Activated T-cell treated with anti-CD3 and anti-CD28 coated beads, Interleukin-2, amount 50 U/mL, for 1 hour (primary cell): ENCODE results near the gene ASGR2.
"Not testable (repeated sequence)": the region's sequence is repeated elsewhere in the genome, so short reads cannot be mapped to it uniquely, and the experiment has no call there.

Source experiments
- DNase-seq: peaks from one replicate; pipeline ENCODE4 v3.0.0-alpha.2; 2020

The ASGR2 gene

GRCh38 chr17:7097940-7098339, 16.7 kb downstream of the ASGR2 start:
- DNase-seq, result no peak

DNA sequence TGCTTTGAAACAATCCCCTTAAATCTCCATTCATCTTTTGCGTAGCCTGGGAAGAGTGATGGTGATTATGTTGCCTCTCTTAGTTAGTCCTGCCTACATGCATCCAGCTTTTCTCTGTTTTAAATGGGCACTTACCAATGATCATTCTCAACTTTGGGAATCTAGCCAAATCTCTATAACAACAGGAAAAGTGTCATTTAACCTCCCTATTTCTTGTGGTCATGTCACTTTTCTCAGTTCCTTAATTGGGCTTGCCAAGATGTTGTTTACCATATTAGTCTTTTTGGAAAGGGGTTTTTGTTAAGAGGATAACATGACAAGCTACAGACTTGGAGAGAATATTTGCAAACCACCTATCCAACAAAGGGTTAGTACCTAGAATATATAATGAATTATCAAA, 19.0 kb downstream of the ASGR2 start:
- DNase-seq, result no peak

DNA sequence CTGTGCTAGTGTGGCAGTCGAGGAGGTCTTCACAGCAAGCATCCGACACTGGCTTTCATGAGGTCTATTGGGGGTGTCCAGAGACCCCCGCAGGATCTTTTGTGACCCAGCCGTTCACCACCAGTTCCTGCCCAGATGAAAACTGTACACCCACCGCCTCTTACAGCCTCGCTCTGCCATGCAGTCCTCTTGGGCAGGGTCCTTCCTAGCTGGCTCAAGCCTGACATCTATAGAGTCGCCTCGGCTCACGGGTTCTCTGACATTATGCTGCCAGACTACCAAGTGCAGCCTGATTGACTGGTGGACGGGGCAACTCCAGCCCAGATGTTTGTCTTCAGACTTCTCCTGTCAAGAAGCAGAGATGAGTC, 20.0 kb downstream of the ASGR2 start:
- no peak for DNase-seq

- DNase-seq, result peak; percentile 23
Observed at GRCh38 chr17:7091311-7092005, 23.2 kb downstream of the ASGR2 start.

DNA sequence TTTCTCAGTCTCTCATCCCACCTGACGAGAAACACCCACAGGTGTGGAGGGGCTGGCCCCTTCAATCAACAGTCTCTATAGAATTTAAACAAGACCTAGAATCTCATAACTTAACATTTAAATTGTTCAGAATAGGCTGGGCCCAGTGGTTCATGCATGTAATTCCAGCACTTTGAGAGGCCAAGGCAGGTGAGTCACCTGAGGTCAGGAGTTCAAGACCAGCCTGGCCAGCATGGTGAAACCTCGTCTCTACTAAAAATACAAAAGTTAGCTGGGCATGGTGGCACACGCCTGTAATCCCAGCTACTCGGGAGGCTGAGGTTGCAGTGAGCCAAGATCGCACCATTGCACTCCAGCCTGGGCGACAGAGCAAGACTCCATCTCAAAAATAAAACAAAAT, 25.1 kb downstream of the ASGR2 start:
- not testable (repeated sequence) for DNase-seq

DNA sequence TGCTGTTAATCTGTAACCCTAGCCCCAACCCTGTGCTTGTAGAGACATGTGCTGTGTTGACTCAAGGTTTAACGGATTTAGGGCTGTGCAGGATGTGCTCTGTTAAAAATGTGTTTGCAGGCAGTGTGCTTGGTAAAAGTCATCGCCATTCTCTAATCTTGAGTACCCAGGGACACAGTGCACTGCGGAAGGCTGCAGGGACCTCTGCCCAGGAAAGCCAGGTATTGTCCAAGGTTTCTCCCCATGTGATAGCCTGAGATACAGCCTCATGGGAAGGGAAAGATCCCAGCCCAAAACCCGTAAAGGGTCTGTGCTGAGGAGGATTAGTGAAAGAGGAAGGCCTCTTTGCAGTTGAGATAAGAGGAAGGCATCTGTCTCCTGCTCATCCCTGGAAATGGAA, 26.2 kb downstream of the ASGR2 start:
- DNase-seq, result not testable (repeated sequence)

DNA sequence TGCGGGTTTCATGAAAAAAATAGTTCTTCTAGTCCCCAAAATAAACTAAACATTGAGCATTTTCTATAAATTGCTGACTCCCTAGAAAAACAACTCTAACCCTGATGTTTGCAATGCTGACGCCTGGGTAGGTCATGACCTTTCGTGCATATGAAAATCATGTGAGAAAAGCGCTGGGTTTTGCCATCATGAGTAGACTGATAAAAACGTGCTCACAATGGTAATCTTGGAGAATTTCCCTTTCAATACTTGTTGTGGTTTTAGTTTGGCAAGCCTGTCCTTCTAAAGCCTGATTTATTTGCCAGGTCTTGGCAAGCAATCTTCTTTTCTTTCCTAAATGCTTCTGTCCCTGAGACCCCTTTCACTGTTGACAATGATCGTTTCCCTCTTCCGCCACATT, 30.5 kb downstream of the ASGR2 start:
- DNase-seq, result no peak

- no peak for DNase-seq
Observed at GRCh38 chr17:7083592-7083991, 31.0 kb downstream of the ASGR2 start.

DNA sequence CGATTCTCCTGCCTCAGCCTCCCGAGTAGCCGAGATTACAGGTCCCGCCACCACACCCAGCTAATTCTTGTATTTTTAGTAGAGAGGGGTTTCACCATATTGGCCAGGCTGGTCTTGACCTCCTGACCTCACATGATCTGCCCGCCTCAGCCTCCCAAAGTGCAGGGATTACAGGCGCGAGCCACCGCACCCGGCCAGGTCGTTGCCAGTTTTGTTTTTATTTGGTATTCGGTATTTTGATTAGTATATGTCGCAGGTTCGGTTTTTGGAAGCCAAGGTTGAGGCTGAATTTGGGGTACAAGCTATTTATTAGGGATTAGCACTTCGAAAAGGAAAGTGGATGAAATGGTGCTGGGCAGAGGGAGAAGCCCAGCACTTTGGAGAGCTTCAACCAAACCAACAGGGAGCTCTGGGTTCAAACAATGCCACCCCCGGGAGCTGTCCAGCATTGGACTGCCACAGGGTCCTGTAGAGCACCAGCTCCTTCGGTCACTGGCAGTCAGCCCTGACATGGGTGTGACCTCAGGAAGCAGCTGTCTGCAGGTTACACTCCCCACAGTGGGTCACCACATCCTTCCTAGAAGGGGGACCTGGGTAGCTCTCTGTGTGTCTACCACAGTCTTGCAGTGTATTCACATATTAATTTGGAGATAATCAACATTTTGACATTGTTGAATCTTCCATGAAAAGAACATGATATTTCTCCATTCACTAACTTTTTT, 33.1 kb downstream of the ASGR2 start:
- DNase-seq, result no peak

- no peak for DNase-seq
Observed at GRCh38 chr17:7080456-7081041, 34.1 kb downstream of the ASGR2 start.

DNA sequence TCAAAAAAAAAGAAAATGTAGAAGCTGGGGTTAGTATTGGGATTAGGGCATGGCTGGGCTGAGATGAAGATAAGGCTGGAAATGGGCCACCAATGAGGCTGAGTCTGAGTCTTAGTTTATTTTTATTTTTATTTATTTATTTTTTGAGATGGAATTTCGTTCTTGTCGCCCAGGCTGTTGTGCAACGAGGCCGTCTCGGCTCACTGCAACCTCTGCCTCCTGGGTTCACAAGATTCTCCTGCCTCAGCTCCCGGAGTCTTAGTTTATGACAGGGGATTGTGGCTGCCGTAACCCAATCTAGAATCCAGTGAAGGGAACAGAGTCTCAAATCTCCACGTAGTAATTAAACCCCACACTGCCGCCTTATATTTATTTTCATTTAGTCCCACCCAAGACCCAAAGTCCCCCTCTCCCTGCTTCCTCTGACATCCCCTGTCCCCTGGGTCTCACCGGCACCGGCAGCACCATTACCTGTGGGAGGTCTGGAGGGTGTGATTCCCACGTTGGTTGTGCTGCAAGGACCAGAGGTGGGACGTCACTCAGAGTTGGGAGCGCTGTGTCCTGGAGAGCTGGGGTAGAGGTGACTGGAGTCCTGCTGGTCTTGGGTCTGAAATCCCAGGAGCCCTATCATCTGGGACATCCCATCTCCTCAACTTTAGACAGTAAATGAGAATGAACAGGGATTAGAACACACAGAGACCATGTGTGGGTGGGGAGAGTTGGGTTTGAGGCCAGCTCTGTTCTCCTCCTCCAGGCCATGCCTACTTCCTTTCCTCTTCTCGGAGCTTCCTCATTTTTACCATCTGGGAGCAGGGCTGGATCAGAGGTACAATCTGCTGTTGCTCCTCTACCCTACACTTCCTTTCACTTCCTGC, 34.8 kb downstream of the ASGR2 start, which contains the start of gene CLEC10A:
TSS of gene CLEC10A (minus strand) at position 671 of the 875 bp plus-strand sequence. CDS start 1,439 bp downstream, outside the sequence.
- DNase-seq, result no peak

- no peak for DNase-seq
Observed at GRCh38 chr17:7078711-7079110, 35.9 kb downstream of the ASGR2 start.

DNA sequence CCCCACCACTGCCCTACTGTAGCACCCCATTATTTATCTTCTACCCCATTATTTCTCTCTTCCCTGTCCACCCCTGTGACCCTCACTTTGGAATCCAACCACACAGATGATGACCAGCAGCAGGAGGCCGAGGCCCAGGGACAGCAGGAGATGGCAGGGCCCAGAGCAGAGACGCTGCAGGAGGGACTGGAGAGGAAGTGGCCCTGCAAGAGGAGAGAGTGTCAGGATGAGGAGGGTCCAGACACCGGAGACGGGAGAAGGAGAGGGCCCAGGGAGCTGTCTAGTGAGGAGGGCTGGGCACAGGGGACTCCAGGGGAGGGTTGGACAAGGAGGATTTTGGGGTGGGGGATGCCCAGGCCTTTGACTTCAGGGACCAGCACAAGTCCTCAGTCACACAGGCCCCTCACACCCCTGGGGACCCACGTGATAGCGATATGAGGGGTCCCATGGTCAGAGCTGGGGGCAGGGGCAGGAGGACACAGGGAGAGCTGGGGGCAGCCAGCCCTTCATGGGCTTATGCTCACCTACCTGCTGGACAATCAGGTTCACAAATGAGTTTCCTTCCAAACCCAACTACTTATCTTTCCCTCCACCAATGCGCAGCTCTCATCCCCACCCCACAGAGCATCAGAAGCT, 36.6 kb downstream of the ASGR2 start:
- no peak for DNase-seq

GRCh38 chr17:7074931-7075330, 39.7 kb downstream of the ASGR2 start:
- no peak for DNase-seq

DNA sequence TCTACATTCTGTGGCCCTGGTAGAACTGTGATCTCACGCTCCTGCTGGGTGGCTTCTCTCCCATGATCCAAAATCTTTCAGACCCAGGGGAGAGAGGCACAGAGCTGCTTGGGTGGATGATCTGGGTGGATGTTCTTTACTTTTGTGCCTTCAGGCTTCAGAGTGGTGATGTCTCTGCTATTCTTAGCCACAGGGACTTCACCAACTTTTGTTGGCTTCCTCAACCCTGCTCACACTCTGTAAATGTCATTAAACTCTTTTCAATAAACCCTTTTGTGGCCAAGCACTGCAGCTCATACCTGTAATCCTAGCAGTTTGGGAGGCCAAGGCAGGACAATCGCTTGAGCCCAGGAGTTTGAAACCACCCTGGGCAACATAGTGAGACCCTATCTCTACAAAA, 42.2 kb downstream of the ASGR2 start:
- DNase-seq, result no peak

DNA sequence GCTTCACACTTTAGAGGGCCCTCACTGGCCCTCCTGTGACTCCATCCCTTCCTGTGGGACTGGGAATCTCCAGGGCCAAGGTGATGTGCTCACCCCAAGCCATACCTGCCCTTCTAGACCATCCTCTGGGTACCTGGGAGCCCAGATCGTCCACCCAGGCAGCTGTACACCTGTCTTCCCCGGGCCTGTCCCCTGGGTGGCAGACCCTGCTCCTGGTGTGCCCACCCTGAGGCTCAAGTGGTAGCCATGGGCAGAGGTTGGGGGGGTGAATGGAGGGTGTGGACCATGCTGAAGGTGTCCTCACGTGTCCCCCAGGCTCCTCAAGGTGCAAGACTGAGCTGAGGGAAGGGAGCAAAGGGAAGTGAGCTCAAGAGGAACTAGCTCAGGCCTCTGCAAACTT, 43.9 kb downstream of the ASGR2 start:
- no peak for DNase-seq

DNA sequence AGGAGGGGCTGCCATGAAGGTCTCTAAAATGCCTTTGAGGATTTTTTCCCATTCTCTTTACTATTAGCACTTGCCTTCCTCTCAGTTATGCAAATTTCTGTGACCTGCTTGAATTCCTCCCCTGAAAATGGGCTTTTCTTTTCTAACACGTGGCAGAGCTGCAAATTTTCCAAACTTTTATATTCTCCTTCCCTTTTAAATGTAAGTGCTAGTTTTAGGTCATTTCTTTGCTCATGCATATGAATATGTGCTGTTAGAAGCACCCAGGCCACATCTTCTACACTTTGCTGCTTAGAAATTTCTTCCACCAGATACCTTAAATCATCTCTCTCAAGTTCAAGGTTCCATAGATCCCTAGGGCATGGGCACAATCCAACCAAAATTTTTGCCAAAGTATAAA, 46.4 kb downstream of the ASGR2 start:
- DNase-seq, result no peak

GRCh38 chr17:7067198-7067597, 47.4 kb downstream of the ASGR2 start:
- DNase-seq, result no peak

- DNase-seq, result no peak
Observed at GRCh38 chr17:7064261-7064660, 50.4 kb downstream of the ASGR2 start.

- DNase-seq, result no peak
Observed at GRCh38 chr17:7063518-7064094, 51.0 kb downstream of the ASGR2 start.

DNA sequence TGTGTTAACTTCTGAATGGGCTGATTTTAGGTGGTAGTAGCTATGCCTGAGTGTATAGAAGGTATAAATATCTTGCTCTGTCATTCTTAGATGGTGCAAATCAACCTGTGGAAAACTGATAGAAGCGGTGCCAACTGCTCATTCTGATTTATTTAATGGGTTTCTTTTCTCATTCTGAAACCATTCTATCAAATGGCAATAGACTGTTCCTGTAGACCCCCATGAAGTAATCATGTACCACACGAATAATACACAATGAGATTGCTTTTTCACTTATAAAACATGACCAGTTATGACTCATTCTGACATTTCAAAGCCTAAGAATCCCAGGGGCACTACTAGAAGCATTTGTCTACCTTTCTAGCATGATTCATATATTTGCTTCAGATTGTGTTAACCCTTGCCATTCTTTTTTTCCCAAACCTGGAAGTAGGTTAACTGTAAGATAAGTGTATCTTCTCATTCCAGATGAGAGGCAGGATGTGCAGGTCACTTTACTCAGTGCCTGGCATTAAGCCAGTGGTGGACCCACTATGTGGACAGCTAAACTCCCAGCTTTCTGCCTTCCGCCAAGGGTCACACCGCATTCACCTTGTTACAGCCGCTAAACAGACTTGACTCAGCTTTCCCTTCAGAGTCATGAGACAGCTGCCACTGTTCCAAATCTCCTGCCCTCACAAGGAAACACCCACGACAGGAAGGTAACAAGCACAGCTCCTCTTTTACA, 54.3 kb downstream of the ASGR2 start:
- no peak for DNase-seq
